MM.1S (cell line): Measurements from ENCODE around the gene KIF9.

Experiments used
- CTCF ChIP-seq: fragments of 300-600 bp; sonication (generic); IDR thresholded peaks from 2 replicates; pipeline ENCODE4 v1.5.1; 2016; ENCODE audit warnings: antibody characterized with exemption, low read length, mixed read lengths
- EZH2 ChIP-seq: fragments of 300-600 bp; sonication (generic); optimal IDR thresholded peaks from 2 replicates; pipeline ENCODE3; 2017; ENCODE audit warnings: low read depth, mild to moderate bottlenecking, antibody characterized with exemption, low read length, mixed read lengths
- EZH2phosphoT487 ChIP-seq: fragments of 300-600 bp; sonication (generic); IDR thresholded peaks from 2 replicates; pipeline ENCODE4 v1.6.1; 2018; ENCODE audit warnings: antibody characterized with exemption, low read length

DNA sequence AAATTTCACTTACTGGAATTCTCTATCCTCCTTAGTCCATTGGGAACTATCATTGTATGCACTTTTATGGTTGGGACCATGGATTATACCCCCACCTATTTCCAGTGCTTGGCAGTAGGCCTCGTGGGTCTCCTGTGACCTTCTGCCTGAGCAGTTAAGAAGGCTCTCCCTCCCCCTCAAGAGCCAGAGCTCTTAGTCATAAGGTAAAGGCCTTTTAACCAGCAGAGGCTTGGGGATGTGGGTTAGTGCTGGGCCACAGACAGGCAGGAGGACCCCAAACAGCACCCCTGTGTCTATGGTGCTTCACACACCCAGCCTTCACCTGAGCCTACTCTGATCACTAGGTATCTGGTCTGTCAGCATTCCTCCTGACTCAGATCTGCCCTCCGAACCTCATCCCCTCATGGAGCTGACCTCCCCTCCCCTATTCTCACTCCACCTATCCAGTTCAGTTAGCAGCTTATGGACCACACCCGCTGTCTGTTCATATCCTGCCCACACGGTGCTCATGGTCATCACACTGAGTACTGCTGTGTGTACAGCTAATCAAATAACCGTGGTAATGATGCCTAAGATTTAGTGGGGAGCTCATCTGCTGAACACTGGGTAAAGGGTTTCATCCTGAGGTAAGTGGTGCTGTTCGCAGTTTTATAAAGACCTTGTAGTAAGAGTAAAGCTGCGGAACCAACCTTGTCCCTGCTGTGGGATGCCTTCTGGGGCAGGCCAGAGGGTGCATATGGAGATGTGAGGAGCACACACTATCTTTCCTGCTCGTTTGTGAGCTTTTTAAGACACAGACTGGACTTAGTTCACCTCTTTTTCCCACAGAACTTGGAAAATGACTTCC is 41.1 kb upstream of the KIF9 start:
- no peak for TF ChIP-seq CTCF
- no peak for TF ChIP-seq EZH2
- no peak for TF ChIP-seq EZH2phosphoT487
